WTC11 (cell line): ENCODE data around the gene DYRK2.

Experiments used
- AFF4 ChIP-seq: sonication (generic); formaldehyde crosslinking; IDR thresholded peaks from 2 replicates; pipeline ENCODE4 v1.8.1; 2023; ENCODE audit warnings: mild to moderate bottlenecking, missing genetic modification reagents, borderline replicate concordance
- ARID4B ChIP-seq: sonication (generic); formaldehyde crosslinking; IDR thresholded peaks from 2 replicates; pipeline ENCODE4 v1.8.0; 2023; ENCODE audit warnings: missing genetic modification reagents, mild to moderate bottlenecking, borderline replicate concordance
- CTCF ChIP-seq: fragments of 200-600 bp; IDR thresholded peaks from 2 replicates; pipeline ENCODE4 v1.8.0; 2022; ENCODE audit warnings: antibody characterized with exemption
- E2F4 ChIP-seq: sonication (generic); formaldehyde crosslinking; IDR thresholded peaks from 2 replicates; pipeline ENCODE4 v1.8.1; 2022; ENCODE audit warnings: low read depth, mild to moderate bottlenecking, moderate library complexity, missing genetic modification reagents, borderline replicate concordance
- E2F5 ChIP-seq: sonication (generic); formaldehyde crosslinking; IDR thresholded peaks from 2 replicates; pipeline ENCODE4 v1.8.1; 2022; ENCODE audit warnings: mild to moderate bottlenecking, moderate library complexity, missing genetic modification reagents
- ELF4 ChIP-seq: sonication (generic); formaldehyde crosslinking; IDR thresholded peaks from 2 replicates; pipeline ENCODE4 v1.8.1; 2022; ENCODE audit warnings: low read depth, mild to moderate bottlenecking, moderate library complexity, missing genetic modification reagents
- IRF2 ChIP-seq: sonication (generic); formaldehyde crosslinking; IDR thresholded peaks from 2 replicates; pipeline ENCODE4 v1.8.0; 2022; ENCODE audit warnings: low read depth, missing genetic modification reagents, borderline replicate concordance
- NFE2L1 ChIP-seq: sonication (generic); formaldehyde crosslinking; IDR thresholded peaks from 2 replicates; pipeline ENCODE4 v1.8.1; 2023; ENCODE audit warnings: missing genetic modification reagents
- SP1 ChIP-seq: sonication (generic); formaldehyde crosslinking; conservative IDR thresholded peaks from 2 replicates; pipeline ENCODE4 v1.8.1; 2022; ENCODE audit warnings: missing genetic modification reagents
- TCF7 ChIP-seq: sonication (generic); formaldehyde crosslinking; IDR thresholded peaks from 2 replicates; pipeline ENCODE4 v1.8.0; 2022; ENCODE audit warnings: mild to moderate bottlenecking, low read depth, missing genetic modification reagents, moderate library complexity

- no peak for TF ChIP-seq CTCF
- no peak for TF ChIP-seq SP1 (CRISPR knock-in tag)
- no peak for TF ChIP-seq E2F5 (CRISPR knock-in tag)
- TF ChIP-seq IRF2 (CRISPR knock-in tag) = no peak
- no peak for TF ChIP-seq ARID4B (CRISPR knock-in tag)
- TF ChIP-seq E2F4 = no peak
- TF ChIP-seq AFF4 (CRISPR knock-in tag) = no peak
- TF ChIP-seq ELF4 (CRISPR knock-in tag) = no peak
- no peak for TF ChIP-seq TCF7 (CRISPR knock-in tag)
- no peak for TF ChIP-seq NFE2L1 (CRISPR knock-in tag)
Observed at GRCh38 chr12:67697967-67698366, 49.4 kb downstream of the DYRK2 start.
